Activated T-helper 1 cell treated with anti-CD3 and anti-CD28 coated beads, Interleukin-2, amount 50 U/mL, for 16 hours (primary cell): ENCODE data around the gene TCERG1L.

Experiments
- DNase-seq, 2 donors: peaks; one replicate each; pipeline ENCODE4 v3.0.0-alpha.2; 2020; ENCODE audit warnings: low read depth in 1 of 2, low spot score in 1 of 2

Gene TCERG1L

GRCh38 chr10:131271966-131272365, 39.6 kb downstream of the TCERG1L start:
- no peak for DNase-seq

- DNase-seq: no peak
Observed at GRCh38 chr10:131271195-131271880, 40.2 kb downstream of the TCERG1L start.

GRCh38 chr10:131270461-131271190, 40.9 kb downstream of the TCERG1L start:
- no peak for DNase-seq

GRCh38 chr10:131269776-131270460, 41.6 kb downstream of the TCERG1L start:
- DNase-seq: no peak

- no peak for DNase-seq
Observed at GRCh38 chr10:131267814-131268095, 43.8 kb downstream of the TCERG1L start.

- no peak for DNase-seq
Observed at GRCh38 chr10:131266936-131267813, 44.3 kb downstream of the TCERG1L start.

GRCh38 chr10:131264110-131264788, 47.3 kb downstream of the TCERG1L start:
- no peak for DNase-seq

- no peak for DNase-seq
Observed at GRCh38 chr10:131261890-131262475, 49.5 kb downstream of the TCERG1L start.

- no peak for DNase-seq
Observed at GRCh38 chr10:131260452-131261211, 50.9 kb downstream of the TCERG1L start.

GRCh38 chr10:131260031-131260430, 51.5 kb downstream of the TCERG1L start:
- no peak for DNase-seq

- DNase-seq: no peak
Observed at GRCh38 chr10:131259535-131259934, 52.0 kb downstream of the TCERG1L start.

- DNase-seq: no peak
Observed at GRCh38 chr10:131258256-131258655, 53.3 kb downstream of the TCERG1L start.

- DNase-seq: no peak
Observed at GRCh38 chr10:131257027-131257426, 54.5 kb downstream of the TCERG1L start.

GRCh38 chr10:131254859-131255252, 56.7 kb downstream of the TCERG1L start:
- DNase-seq: no peak

- DNase-seq: no peak
Observed at GRCh38 chr10:131253931-131254858, 57.3 kb downstream of the TCERG1L start.

- no peak for DNase-seq
Observed at GRCh38 chr10:131252567-131253276, 58.8 kb downstream of the TCERG1L start.

- DNase-seq: no peak
Observed at GRCh38 chr10:131251146-131251541, 60.4 kb downstream of the TCERG1L start.
